T-helper 2 cell (primary cell): ENCODE measurements around the gene C5AR1.
"Not testable (repeated sequence)": the region's sequence is repeated elsewhere in the genome, so short reads cannot be mapped to it uniquely, and the experiment has no call there.

ENCODE experiments used
- DNase-seq, 5 experiments: peaks; one replicate each; pipeline versions ENCODE4 v3.0.0 to v3.0.0-alpha.2; 2012 to 2022

Gene C5AR1

DNA sequence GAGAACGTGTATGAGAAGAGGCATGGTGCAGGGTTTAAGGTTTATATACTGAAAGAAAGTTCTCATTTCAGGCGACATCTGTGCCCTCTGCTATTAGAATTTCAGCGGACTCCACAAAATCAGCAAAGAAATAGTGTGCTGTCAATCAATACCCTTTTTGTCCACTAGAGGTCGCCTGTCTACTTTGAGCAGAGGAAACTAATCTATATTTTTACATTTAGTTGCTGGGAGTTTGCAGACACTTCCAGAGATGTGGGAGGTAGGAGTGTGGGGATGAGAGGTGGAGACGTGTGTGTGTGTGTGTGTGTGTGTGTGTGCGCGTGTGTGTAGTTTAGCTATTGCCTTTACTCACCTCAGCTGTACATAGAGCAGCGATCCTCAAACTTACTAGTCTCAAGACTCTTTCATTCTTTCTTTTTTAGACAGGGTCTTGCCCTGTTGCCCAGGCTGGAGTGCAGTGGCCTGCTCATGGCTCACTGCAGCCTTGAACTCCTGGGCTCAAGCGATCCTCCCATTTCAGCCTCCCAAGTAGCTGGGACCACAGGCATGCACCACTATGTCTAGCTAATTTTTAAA, 25.2 kb upstream of the C5AR1 start:
- DNase-seq, result peak in 2 of 5 experiments; percentile 24 to 61

DNA sequence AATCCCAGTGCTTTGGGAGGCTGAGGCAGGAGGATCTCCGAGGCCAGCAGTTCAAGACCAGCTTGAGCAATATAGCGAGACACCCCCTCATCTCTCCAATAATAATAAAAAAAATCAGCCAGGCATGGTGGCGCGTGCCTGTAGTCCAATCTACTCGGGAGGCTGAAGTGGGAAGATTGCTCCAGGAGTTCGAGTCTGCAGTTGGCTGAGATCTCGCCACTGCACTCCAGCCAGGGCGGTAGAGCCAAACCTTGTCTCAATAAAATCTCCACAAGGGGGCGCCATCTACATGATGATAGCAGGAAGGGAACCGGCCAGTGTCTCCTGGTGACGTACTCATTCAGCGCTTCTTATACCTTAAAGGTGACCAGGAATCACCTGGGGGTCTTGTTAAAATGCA, 13.6 kb upstream of the C5AR1 start:
- peak in 4 of 5 experiments; percentile 47 to 76 (median 61) for DNase-seq

DNA sequence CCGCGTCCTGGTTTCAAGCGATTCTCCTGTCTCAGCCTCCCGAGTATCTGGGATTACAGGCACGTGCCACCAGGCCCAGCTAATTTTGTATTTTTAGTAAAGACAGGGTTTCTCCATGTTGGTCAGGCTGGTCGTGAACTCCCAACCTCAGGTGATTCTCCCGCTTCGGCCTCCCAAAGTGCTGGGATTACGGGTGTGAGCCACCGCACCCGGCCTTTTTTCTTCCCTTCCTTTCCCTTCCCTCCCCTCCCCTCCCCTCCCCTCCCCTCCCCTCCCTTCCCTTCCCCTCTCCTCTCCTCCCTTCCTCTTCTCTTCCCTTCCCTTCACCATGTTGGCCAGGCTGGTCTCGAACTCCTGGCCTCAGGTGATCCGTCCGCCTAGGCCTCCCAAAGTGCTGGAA, 8.8 kb upstream of the C5AR1 start:
- DNase-seq, result not testable (repeated sequence)

DNA sequence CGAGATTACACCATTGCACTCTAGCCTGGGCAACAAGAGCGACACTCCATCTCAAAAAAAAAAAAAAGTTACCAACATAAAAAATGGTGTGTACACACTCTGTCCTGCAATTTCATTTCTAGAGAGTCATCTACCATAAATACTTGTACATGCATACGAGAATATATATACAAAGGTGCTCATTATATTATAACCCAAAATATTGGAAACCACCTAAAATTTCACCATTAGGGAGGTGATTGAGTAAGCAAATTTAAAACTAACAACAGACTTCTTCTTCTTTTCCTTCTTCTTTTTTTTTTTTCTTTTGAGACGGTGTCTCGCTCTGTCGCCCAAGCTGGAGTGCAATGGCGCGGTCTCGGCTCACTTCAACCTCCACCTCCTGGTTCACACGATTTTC, 7.4 kb upstream of the C5AR1 start:
- DNase-seq, result no peak

DNA sequence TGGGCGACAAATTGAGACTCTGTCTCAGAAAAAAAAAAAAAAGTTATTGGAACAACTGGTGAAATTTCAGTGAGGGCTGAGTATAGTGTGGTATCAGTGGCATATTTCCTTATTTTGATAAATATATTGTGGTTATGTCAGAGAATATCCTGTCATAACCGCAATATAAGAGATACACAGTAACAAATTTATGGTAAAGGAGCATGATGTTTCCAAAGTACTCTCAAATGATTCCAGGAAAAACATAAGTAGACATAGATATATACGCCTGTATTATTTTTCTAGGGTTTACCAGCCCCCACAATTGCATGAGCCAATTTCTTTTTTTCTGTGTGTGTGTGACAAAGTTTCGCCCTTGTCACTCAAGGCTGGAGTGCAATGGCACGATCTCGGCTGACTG, 5.7 kb upstream of the C5AR1 start:
- DNase-seq, result no peak

DNA sequence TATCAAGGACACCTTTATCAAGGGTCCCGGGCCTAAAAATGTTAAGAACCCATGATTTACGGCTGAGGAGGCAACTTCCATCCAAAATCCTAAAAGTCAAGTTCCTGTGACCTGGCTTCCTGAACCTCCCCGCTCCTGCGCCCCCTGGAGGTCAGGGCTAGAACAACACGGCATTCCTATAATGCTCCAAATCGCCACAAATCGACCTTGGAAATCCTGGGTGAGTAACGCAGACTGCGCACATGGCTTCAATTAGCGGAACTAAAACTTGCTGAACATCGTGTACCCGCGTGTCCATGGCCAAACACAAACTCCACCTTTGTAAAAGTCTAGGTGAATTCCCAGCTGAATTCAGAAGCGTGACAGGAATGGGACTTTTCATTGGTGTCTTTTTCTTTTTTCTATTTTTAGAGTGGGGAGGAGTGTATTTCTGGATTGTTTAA, 4.3 kb upstream of the C5AR1 start:
- peak; percentile 15 to 50 (median 38) for DNase-seq

DNA sequence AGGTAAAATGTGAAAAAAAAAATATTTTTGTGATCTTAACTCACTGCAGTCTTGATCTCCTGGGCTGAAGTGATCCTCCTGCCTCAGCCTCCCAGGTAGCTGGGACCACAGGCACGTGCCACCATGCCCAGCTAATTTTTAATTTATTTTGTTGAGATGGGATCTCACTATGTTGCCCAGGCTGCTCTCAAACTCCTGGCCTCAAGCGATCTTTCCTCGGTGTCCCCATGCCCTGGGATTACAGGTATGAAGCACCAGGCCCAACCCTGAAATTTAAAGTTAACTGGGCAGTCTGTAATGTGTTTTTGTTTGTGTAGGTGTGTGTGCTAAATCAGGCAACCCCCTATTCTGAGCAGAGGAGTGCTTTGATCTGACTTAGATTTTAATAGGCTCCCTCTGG, 3.4 kb upstream of the C5AR1 start:
- no peak for DNase-seq

DNA sequence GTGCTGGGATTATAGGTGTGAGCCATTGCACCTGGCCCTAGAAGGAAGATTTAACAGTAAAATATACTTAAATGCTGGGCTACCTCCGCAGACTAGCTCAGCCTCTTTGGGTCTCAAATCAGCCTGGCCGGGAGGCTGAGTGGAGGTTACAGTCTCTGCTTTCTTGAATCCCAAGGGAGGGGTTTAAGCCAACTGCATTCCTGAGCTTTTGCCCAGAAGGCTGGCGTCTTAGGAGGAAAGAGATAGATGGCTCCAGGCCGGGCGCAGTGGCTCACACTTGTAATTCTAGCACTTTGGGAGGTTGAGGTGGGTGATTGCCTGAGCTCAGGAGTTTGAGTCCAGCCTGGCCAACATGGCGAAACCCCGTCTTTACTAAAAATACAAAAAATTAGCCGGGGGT, 623 bp upstream of the C5AR1 start:
- DNase-seq, result no peak

DNA sequence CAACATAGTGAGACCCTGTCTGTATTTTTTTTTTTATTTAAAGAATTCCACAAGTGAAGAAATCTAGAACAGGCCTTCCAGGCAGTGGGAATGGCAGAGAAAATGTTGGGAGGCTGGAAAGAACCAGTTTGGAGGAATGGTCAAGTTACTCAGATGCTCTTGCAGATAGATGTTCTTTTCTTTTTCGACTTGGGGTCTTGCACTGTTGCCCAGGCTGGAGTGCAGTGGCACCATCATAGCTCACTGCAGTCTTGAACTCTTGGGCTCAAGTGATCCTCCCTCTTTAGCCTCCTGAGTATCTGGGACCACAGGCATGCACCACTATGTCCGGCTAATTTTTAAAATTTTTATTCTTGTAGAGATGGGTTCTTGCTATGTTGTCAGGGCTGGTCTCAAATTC, 662 bp downstream of the C5AR1 start:
- no peak for DNase-seq

DNA sequence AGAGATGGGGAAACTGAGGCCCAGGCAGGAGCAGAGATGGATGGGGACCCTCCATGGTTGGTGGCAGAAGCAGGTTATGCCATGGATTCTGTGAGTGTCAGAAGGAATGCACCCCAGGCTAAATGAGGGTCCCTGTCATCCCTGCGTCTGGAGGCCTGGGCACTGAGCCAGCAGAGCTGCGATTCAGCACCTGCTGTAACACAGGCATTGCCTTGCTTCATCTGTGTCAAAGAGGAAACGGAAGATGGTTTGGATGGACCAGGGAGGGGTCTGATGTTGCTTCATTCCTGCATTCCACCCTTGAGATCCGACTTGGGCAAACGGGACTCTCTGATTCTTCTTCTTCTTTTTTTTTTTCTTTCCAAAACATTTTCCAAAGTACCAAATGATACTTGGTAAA, 1.2 kb downstream of the C5AR1 start:
- DNase-seq, result no peak

DNA sequence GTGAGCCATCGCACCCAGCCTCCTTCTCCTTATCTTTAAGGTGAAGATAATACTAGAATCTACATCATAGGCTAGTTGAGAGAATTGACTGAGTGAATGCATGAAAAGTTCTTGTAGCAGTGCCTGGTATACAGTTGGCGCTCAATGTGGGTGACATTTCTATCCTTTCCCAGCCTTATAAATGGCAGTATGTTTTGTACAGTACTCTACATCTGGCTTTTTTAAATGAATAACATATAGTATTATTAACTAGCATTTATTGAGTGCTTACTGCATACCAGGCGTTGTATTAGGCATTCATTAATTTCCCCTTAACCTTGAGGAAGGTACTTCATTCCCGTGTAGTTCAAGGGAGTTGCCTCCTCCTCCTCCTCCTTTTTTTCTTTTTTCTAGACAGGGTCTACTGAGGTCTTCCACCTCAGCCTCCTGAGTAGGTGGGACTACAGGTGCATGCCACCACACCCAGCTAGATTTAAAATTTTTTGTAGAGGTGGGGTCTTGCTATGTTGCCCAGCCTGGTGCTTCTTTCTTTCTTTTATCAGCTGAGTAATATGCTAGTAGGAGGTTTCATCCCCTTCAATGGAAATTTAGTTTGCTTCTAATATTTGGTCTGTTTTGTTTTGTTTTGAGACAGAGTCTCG, 2.8 kb downstream of the C5AR1 start:
- no peak for DNase-seq

DNA sequence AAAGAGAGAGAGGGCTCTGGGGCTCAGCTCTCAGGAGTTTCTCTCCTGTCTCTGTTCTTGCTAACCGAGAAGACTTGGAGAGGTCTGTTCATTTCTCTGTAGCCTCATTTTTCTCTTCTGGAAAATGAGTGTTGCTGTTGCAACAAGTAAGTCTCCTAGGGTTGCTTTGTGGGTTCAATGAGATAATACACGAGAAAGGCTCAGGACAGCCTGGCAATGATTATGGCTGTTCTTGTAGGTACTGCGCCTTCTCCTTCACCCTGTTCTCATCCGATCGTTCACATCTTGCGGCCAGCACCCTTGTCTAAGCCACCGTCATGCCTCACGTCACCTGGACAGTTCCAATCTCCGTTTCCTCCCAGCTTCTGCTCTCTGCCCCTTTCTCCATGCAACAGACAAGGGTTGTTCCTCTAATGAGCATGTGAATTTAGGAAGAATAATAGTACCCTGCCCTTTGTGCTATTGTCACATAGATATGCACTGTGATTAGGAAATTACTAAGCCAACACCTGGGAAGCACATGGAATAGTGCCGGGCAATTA, 4.2 kb downstream of the C5AR1 start:
- no peak for DNase-seq

DNA sequence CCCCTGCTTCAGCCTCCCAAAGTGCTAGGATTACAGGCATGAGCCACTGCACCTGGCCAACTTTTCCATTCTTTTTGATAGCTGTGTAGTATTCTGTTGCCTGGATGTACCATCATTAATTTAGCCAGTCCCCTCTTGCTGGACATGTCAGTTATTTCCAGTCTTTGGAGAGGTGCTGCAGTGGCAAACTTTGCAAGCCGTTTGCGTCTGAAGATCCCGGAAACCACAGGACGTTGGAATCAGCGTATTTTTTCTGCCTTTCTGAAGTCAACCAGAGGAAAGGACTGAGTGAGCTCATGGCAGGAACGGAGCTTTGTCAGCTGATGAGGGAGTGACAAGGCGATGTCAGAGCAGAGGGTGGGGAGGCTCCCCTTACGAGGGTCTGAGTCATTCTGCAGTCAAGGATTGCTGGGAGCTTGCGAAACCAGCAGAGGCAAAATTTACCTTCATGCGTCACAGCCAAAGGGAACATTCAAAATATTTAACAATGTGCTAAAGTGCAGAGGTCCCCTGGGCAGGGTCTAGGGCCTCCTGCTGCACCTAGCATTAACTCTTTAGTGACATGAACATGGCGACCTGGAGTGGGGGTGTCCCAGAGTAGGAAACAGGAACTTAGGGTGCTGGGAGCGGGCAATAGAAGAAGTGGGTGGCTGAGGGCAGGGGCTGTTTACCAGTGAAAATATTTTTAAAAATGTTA, 5.6 kb downstream of the C5AR1 start:
- no peak for DNase-seq

DNA sequence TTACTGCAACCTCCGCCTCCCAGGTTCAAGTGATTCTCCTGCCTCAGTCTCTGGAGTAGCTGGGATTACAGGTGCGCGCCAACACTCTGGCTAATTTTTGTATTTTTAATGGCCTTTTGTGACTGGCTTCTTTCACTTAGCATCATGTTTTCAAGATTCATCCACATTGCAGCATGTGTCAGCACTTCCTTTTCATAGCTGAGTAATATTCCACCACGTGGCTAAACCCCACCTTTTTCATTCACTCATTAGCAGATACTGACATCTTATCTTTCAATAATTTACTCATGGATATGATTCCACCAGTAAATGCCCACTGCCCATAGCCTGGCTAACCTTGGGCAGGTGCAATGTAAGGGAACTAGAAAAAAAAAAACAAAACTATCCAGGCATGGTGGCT, 6.9 kb downstream of the C5AR1 start:
- no peak for DNase-seq

DNA sequence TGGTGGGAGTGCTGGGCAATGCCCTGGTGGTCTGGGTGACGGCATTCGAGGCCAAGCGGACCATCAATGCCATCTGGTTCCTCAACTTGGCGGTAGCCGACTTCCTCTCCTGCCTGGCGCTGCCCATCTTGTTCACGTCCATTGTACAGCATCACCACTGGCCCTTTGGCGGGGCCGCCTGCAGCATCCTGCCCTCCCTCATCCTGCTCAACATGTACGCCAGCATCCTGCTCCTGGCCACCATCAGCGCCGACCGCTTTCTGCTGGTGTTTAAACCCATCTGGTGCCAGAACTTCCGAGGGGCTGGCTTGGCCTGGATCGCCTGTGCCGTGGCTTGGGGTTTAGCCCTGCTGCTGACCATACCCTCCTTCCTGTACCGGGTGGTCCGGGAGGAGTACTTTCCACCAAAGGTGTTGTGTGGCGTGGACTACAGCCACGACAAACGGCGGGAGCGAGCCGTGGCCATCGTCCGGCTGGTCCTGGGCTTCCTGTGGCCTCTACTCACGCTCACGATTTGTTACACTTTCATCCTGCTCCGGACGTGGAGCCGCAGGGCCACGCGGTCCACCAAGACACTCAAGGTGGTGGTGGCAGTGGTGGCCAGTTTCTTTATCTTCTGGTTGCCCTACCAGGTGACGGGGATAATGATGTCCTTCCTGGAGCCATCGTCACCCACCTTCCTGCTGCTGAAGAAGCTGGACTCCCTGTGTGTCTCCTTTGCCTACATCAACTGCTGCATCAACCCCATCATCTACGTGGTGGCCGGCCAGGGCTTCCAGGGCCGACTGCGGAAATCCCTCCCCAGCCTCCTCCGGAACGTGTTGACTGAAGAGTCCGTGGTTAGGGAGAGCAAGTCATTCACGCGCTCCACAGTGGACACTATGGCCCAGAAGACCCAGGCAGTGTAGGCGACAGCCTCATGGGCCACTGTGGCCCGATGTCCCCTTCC, 10.5 kb downstream of the C5AR1 start:
- DNase-seq, result no peak

DNA sequence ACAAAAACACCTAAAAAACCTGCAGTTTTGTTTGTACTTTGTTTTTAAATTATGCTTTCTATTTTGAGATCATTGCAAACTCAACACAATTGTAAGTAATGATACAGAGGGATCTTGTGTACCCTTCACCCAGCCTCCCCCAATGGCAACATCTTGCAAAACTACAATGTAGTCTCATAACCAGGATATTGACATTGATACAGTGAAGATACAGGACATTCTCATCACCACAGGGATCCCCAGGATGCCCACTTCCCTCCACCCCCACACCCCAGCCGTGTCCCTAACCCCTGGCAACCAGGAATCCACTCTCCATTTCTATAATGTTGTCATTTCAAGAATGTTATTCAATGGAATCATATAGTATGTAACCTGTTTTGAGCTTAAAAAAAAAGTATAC, 12.0 kb downstream of the C5AR1 start:
- DNase-seq, result no peak

DNA sequence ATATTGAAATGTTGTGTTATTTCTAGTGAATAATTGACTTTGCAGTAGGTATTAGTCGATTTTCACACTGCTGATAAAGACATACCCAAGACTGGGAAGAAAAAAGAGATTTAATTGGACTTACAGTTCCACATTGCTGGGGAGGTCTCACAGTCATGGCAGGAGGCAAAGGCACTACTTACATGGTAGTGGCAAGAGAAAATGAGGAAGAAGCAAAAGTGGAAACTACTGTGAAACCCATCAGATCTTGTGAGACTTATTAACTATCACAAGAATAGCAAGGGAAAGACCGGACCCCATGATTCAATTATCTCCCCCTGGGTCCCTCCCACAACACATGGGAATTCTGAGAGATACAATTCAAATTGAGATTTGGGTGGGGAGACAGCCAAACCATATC, 12.4 kb downstream of the C5AR1 start:
- DNase-seq, result no peak

DNA sequence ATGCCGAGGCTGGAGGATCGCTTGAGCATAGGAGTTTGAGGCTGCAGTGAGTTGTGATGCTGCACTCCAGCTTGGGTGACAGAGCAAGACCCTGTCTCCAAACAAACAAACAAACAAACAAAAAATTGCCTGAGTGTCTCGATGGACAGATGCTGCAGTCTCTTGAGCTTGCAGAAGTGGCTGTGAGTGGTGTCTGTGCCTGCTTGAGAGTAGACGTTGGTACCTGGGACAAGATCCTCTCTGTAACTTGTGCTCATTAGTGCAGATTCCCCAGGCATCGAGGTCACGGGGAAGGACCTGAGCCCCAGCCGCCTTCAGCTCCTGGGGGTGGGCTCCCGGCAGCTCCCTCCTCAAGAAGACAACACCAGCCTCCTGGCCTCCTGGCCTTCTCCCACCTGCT, 13.7 kb downstream of the C5AR1 start:
- DNase-seq, result no peak

DNA sequence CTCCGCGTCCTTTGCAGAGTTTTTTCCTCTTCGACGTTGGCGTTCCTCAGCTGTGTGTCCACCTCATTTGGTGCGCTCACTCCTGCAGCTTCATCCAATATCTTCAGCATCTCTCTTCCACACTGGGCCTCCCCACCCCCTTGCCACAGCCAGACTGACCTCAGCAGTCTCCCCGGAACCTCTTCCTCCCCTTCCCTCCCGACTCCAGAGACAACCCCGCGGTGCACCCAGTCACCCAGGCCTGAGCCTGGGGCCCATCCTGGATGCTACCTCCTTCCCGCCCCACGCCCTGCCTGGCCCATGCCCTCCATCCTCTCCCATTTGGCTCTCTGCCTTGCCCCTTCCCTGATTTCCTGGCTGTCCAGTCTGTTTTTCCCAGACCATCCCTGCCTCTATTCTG, 14.2 kb downstream of the C5AR1 start:
- DNase-seq, result no peak

DNA sequence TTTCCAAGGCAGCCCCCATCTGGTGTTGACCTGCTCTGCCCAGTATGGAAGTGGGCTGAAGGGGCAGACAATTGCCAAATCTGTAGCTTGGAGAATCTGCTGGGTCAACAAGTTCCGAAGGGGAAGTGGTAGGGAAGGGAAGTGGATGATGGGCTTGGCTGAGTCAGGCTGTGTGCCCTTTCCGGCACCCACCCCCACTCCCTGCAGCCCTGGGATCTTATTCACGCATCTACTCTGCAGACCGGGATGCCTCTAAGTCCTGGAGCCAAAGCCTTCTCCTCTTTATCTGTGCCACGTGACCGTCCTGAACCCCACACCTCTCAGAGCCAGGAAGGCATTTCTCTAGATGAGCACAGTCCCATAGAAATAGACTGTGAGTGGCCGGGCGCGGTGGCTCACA, 14.8 kb downstream of the C5AR1 start:
- no peak for DNase-seq

DNA sequence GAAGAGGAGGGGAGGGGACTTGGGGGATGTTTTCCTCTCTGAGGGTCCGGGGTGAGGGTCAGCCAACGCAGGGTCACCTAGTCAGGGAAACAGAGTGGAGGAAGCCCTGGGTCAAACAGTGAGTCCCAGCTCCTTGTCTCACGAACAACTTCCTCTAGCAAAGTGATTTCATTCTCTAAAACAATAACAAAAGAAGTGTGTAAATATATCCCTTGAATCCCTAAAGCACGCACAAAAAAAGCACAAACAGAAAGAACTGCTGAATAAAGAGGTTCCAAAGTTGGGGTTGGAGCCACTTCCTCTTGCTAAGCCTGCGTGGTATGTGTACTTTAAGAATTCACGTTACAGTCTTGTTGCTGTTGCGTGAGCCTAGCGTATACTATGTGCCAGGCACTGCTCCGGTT, 20.8 kb downstream of the C5AR1 start:
- peak in 1 of 5 experiments; percentile 24 for DNase-seq

DNA sequence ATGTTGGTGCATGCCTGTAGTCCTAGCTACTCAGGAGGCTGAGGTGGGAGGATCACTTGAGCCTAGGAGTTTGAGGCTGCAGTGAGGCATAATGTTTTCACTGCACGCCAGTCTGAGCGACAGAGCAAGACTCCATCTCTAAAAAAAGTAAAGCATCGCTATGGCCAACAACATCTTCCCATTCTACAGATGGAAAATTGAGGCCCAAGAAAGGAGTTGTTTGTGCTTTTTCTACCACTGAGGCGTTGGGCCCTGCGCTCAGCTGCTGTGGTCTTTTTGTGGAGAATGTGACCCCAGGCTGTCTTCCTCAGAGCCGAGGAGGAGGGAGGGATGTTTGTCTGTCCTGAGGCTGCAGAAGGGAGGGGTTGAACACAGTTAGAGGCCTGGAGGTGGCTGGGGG, 21.8 kb downstream of the C5AR1 start:
- no peak for DNase-seq
